Ectodermal cell (in vitro differentiated cells): ENCODE data around the gene AP3S2.

Experiments
- H3K27ac ChIP-seq: 2 replicates; pipeline ENCODE4 v1.7.0; 2013; ENCODE audit warnings: mild to moderate bottlenecking, low read depth, low read length; ENCODE audit not compliant: insufficient read depth, poor library complexity, severe bottlenecking
- H3K27me3 ChIP-seq: 2 replicates; pipeline ENCODE4 v1.7.0; 2013; ENCODE audit warnings: mild to moderate bottlenecking, low read length; ENCODE audit not compliant: insufficient read depth, control insufficient read depth, poor library complexity, severe bottlenecking
- H3K36me3 ChIP-seq: one replicate; pipeline ENCODE4 v1.7.0; 2013; ENCODE audit warnings: low read length; ENCODE audit not compliant: control insufficient read depth, insufficient read depth
- H3K4me1 ChIP-seq: one replicate; pipeline ENCODE4 v1.7.0; 2013; ENCODE audit warnings: low read length; ENCODE audit not compliant: control insufficient read depth, insufficient read depth
- H3K4me3 ChIP-seq: 2 replicates; pipeline ENCODE4 v1.7.0; 2013; ENCODE audit warnings: low read depth, low read length, control low read depth; ENCODE audit not compliant: insufficient read depth
- H3K9me3 ChIP-seq: 2 replicates; pipeline ENCODE4 v1.7.0; 2013; ENCODE audit warnings: mild to moderate bottlenecking, low read length, moderate library complexity; ENCODE audit not compliant: control insufficient read depth
- WGBS, 2 experiments: methylation state at CpG; one replicate each; pipeline ENCODE4 v1.1.7; 2013; ENCODE audit warnings: missing lambda C conversion rate in 2 of 2; 5-methylcytosine and 5-hydroxymethylcytosine counted together

The AP3S2 gene

DNA sequence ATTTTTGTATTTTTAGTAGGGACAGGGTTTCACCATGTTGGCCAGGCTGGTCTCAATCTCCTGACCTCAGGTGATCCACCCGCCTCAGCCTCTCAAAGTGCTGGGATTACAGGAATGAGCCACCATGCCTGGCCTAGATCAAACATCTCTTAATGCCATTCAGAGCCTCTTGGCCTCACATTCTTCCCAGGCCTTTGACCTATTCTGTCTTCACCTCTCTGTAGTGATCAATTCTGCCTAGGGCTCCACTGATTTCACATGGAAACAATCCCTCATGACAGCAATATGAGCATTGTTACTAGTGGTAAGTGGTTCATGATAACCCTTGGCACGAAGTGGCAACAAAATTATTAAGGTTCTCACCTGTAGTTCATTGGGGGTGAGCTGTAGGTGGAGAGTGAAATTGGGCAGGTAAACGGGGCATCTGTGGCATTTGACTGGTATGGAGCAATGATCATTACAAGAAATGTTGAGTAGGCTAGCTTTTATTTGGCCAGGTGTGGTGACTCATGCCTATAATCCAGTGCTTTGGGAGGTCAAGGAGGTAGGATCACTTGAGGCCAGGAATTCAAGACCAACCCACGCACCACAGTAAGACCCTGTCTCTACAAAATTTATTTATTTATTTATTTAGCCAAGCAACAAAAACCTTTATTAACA lies 23.8 kb upstream of the AP3S2 start:
- peaks cover 6% of the 10 kb centered on the region for H3K4me1 ChIP-seq
- no peak overlapping the region for H3K27ac ChIP-seq
- no peaks in the 10 kb centered on the region for H3K27me3 ChIP-seq
- WGBS, 2 experiments = 89 to 91% methylated on average over 3 to 4 of the region's 4 CpGs
- H3K36me3 ChIP-seq = no peaks in the 10 kb centered on the region
- H3K9me3 ChIP-seq = no peaks in the 10 kb centered on the region
- no peak overlapping the region for H3K4me3 ChIP-seq

DNA sequence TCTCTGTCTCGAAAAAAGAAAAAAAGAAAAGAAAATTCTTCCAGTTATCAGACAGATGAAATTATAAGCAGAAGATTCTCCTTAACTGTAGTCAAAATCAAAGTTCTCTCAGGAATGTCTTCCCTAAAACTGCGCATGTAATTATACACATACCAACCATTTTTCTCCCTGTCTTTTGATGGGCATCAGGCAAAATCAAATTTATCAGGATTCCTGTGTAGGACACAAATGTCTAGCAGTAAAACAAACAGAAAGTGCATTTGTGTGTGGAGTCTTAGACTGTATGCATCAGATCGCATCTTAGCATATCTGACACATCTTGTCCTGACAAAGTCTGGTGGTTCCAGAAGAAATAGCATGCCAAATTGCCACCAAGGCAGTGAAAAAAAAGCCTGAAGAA lies 22.9 kb upstream of the AP3S2 start:
- H3K36me3 ChIP-seq = no peaks in the 10 kb centered on the region
- WGBS, 2 experiments = 50 to 57% methylated on average over 2 to 3 of the region's 3 CpGs

GRCh38 chr15:89912674-89913396 lies 19.0 kb upstream of the AP3S2 start, which contains the start of gene ARPIN:
Gene ARPIN (minus strand): TSS chr15:89912952. CDS start chr15:89912835, 117 bp downstream.
- Histone ChIP-seq H3K4me3 (peak within 1 kb of the TSS; percentile 46), H3K27me3 (no peaks in the 10 kb centered on the region), H3K27ac (no peak within 1 kb of the TSS), H3K9me3 (no peaks in the 10 kb centered on the region), H3K36me3 (no peaks in the 10 kb centered on the region), H3K4me1 (peaks cover 14% of the 10 kb centered on the region)
- WGBS, 2 experiments = 6 to 8% methylated on average over 56 to 57 of the region's 57 CpGs

More for the DNA sequence above, 22.9 kb upstream of the AP3S2 start:
- no peaks in the 10 kb centered on the region for H3K27me3 ChIP-seq
- H3K9me3 ChIP-seq = no peaks in the 10 kb centered on the region
- no peak overlapping the region for H3K4me3 ChIP-seq
- peaks cover 13% of the 10 kb centered on the region for H3K4me1 ChIP-seq
- H3K27ac ChIP-seq = no peak overlapping the region

DNA sequence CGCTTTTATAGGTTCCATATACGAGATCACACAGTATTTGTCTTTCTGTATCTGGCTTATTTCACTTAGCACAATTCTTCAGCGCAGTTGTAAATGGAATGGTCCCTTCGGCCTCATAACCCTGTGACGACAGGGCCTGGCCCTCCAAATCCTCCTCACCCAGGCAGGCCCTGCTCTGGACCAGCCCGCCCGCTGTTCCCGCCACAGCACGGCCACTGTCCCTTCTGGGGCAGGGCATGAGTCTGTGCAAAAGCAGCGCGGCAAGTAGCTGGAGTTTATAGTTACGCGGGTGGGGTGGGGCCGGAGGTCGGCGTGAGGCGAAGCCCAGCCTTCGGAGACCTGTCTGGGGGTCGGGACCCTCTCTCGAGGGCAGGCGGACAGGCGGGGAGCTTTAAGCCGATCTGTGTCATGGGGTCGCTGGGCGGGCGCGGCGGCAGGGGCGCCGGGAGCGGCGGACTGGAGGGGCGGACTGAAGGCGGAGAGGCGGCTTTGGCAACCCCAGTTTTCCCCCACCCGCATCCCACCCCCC lies 18.4 kb upstream of the AP3S2 start:
- Histone ChIP-seq H3K27ac (no peak overlapping the region), H3K27me3 (no peaks in the 10 kb centered on the region), H3K36me3 (no peaks in the 10 kb centered on the region), H3K9me3 (no peaks in the 10 kb centered on the region), H3K4me3 (peak overlapping the region; percentile 46), H3K4me1 (peaks cover 14% of the 10 kb centered on the region)
- 12% methylated on average over 36 of the region's 36 CpGs for WGBS, 2 experiments

DNA sequence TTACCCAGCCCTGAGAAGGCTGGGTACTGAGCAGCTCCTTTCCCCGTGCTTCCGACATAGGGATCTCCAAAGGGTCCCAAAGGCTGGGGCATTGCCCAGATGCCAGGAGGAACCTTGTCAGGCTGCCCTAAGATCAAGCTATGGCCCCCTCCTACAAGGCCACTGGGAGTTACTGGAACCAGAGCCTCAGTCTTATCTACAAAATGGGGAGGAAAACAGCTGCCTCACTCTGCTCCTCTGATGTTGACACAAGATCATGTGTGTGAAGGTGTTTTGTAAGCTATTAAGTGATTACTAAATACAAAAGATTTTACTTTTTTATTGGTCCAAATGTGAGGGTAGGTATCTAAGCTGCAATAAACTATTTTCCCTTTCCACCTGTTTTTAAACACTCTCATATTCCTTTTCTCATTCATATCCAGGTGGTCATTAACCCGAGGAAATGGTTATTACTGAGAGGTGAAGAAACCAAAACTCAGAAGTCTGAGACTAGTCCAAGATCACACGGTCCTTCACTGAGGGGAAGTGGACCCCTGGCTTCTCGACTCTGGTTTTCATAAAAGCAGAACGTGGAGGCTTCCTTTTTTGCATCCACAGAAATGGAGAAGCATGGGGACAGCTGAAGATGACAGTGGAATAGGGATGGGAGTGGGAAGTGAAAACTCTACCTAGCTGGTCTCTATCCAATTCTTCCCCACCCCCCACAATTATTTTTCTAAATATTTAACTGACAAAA lies 17.3 kb upstream of the AP3S2 start:
- H3K36me3 ChIP-seq = no peaks in the 10 kb centered on the region
- WGBS, 2 experiments = 91 to 94% methylated on average over 6 of the region's 6 CpGs
- H3K4me3 ChIP-seq = no peak overlapping the region
- H3K27me3 ChIP-seq = no peaks in the 10 kb centered on the region
- no peak overlapping the region for H3K27ac ChIP-seq
- no peaks in the 10 kb centered on the region for H3K9me3 ChIP-seq
- peaks cover 14% of the 10 kb centered on the region for H3K4me1 ChIP-seq

DNA sequence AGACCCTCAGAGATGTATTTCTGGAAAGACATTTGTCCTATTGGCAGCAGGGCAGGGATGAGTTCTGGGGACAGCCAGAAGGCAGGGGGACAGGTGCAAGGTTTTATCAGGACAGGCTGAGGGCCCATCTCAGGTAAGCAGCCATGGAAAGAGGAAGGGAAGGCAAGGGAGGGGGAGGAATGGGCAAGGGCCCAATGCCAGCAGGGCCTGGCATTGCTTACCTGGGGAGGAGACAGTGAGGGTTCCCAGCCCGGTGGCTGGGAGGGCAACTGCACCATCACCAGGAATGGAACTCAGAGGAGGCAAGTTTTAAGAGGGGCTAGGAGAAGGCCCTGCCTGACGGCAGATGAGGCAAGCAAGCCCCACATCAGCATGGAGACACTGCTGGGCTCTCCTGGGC lies 15.8 kb upstream of the AP3S2 start:
- Histone ChIP-seq H3K27me3 (no peaks in the 10 kb centered on the region), H3K9me3 (no peaks in the 10 kb centered on the region), H3K27ac (no peak overlapping the region), H3K4me1 (peaks cover 14% of the 10 kb centered on the region), H3K36me3 (no peaks in the 10 kb centered on the region), H3K4me3 (no peak overlapping the region)
- WGBS, 2 experiments = 50 to 86% methylated on average over 1 to 2 of the region's 2 CpGs

- H3K27ac ChIP-seq = no peak overlapping the region
- H3K27me3 ChIP-seq = no peaks in the 10 kb centered on the region
- WGBS, 2 experiments = 87 to 88% methylated on average over 16 of the region's 16 CpGs
- H3K4me3 ChIP-seq = no peak overlapping the region
- H3K9me3 ChIP-seq = no peaks in the 10 kb centered on the region
- H3K4me1 ChIP-seq = peaks cover 11% of the 10 kb centered on the region
- no peaks in the 10 kb centered on the region for H3K36me3 ChIP-seq
Observed at GRCh38 chr15:89908226-89908625, 14.4 kb upstream of the AP3S2 start.

DNA sequence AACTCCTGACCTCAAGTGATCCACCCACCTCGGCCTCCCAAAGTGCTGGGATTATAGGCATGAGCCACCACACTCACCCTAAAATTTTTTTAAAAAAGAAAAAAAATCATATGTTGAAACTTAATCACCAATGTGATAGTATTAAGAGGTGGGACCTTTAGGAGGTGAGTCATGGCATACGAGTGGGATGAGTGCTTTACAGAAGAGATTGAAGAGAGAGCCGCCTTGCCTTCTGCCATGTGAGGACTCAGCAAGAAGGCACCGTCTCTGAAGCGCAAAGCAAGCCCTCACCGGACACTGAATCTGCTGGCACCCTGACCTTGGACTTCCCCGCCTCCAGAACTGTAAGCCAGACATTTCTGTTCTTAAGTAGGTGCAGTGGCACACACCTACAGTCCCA lies 13.5 kb upstream of the AP3S2 start:
- no peak overlapping the region for H3K4me3 ChIP-seq
- no peaks in the 10 kb centered on the region for H3K27me3 ChIP-seq
- no peak overlapping the region for H3K27ac ChIP-seq
- H3K9me3 ChIP-seq = no peaks in the 10 kb centered on the region
- H3K4me1 ChIP-seq = peaks cover 7% of the 10 kb centered on the region
- 94 to 95% methylated on average over 7 of the region's 7 CpGs for WGBS, 2 experiments
- no peaks in the 10 kb centered on the region for H3K36me3 ChIP-seq

DNA sequence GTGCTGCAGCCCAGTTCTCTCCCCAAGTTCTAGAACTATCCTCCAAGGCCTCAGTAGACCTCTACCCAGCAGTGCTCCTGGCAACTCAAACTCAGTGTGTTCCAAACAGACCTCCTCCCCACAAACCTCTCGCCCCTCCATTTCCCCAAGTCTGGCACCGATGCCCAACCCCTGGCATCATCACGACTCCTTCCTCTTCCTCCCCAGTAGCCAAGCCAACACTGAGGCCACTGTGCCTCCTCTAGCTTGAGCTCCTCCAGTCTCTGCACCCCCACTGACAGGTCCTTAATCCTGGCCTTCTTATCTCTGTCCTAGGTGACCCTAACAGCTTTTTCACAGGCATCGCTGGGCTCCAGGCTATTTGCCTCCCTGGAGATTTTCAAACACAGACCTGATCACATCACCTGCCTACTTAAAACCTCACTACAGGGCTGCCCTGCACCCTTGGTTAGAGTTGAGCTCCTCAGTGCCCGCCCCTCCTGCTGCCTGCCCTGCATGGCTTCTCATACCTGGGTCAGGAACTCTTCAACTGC lies 12.1 kb upstream of the AP3S2 start:
- 91 to 94% methylated on average over 5 of the region's 5 CpGs for WGBS, 2 experiments
- Histone ChIP-seq H3K9me3 (no peaks in the 10 kb centered on the region), H3K36me3 (no peaks in the 10 kb centered on the region), H3K27me3 (no peaks in the 10 kb centered on the region), H3K27ac (no peak overlapping the region), H3K4me3 (no peak overlapping the region), H3K4me1 (no peaks in the 10 kb centered on the region)

DNA sequence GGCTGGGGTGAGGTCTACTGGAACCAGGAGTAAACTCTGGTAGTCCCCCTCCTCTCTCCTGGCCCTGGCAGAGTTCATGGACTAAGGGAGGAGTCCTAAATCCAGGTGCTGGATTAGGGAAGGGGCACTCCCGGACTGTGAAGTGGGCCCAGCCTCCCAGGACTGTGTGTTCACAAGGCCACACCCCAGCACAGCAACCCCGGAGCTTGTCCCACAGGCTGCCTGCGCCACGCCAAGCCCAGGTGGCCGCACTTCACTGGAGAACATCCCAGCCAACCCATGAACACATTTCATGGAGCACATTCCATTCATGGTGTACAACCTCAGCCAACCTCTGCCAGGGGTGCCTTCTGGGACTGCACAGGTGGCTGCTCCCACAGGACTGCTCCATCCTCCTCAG lies 10.7 kb upstream of the AP3S2 start:
- no peaks in the 10 kb centered on the region for H3K9me3 ChIP-seq
- no peaks in the 10 kb centered on the region for H3K4me1 ChIP-seq
- H3K4me3 ChIP-seq = no peak overlapping the region
- 92 to 93% methylated on average over 5 of the region's 5 CpGs for WGBS, 2 experiments
- no peaks in the 10 kb centered on the region for H3K36me3 ChIP-seq
- no peaks in the 10 kb centered on the region for H3K27me3 ChIP-seq
- no peak overlapping the region for H3K27ac ChIP-seq
